B cell (primary cell): ENCODE results near the gene CTDSPL.

Experiments
- CTCF ChIP-seq: fragments of 200-600 bp; IDR thresholded peaks from one replicate; pipeline ENCODE4 v1.8.0; 2022; ENCODE audit warnings: antibody characterized with exemption, mild to moderate bottlenecking
- EZH2 ChIP-seq: IDR thresholded peaks from 2 replicates; pipeline ENCODE4 v1.6.1; 2012; ENCODE audit warnings: borderline replicate concordance, low read depth, mild to moderate bottlenecking, moderate library complexity, low read length; ENCODE audit not compliant: insufficient read depth, poor library complexity, severe bottlenecking

DNA sequence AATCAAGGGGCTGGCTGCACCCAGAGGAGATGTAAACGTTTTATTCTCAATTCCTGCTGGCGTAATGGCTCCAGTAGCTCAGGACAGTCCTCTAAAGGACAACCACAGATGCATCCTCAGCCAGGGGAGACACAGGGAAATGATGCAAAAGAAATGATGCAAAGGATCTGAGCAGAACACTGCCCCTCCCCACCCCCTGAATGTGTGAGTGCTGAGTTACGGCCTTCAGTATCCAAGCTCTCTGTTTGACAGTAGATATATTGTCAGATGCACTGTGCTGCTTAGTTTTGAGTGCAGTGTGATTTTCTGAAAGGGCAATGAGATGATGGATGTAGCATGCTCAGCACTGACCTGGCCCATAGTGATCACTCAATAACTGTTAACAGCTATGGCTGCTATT lies 41.4 kb upstream of the CTDSPL start:
- no peak for TF ChIP-seq CTCF
- TF ChIP-seq EZH2, result no peak
